A549 (cell line): ENCODE results near the gene RAET1E.
"Not testable (repeated sequence)": the region's sequence is repeated elsewhere in the genome, so short reads cannot be mapped to it uniquely, and the experiment has no call there.

Experiments
- MAZ ChIP-seq: fragments of 150-350 bp; IDR thresholded peaks from 2 replicates; pipeline ENCODE4 v1.6.1; 2014; ENCODE audit warnings: antibody characterized with exemption, low read depth, low read length, borderline replicate concordance
- NR3C1 ChIP-seq: fragments of >200 bp; sonication (Bioruptor Twin); formaldehyde crosslinking; IDR thresholded peaks from 3 replicates; pipeline ENCODE4 v1.6.1; 2017

DNA sequence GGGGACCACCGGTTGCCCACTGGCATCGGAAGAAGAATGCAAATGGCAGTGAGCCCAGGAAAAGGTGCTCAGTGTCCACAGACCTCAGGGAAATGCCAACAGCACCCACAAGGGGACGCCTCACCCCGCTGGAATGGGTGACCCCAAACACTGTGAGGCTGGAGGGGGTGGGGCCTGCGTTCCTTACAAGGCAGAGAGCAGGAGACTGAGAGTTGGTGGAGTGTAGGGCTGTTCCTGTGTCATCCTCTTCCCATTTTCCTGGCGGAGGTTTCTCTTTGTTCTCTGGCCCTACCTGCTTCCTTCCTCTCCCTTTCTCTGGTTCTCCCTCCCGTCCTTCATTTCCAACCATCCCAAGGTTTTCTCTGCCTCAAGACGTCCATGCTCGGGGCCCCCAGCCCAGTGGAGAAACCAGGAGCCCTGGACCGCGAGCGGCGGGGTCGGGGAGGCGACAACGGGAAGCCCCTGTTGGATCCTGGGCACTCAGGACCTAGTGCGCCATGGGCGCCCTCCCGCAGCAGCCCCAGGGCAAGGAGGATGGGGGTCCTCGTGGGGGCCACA lies 40.2 kb upstream of the RAET1E start:
- not testable (repeated sequence) for TF ChIP-seq MAZ, NR3C1
